H1 (cell line): ENCODE measurements around the gene CACNA1C. TPM values are rescaled to one million over a fixed set of nuclear protein-coding genes. Genes with fewer than 3 reads are reported as not detected.

Experiments used
- CTCF ChIA-PET: fragments of 300-600 bp; sonication (Branson Sonifier 250); formaldehyde crosslinking; loops from one replicate; lab custom pipeline; 2021; ENCODE audit not compliant: partially characterized antibody; lab: Charles Lee
- POLR2A ChIA-PET: fragments of 300-600 bp; sonication (Branson Sonifier 250); formaldehyde crosslinking; loops from one replicate; lab custom pipeline; 2021; ENCODE audit warnings: inconsistent platforms; ENCODE audit not compliant: partially characterized antibody; lab: Charles Lee
- DNase-seq, 2 experiments: peaks; one replicate each; pipeline versions ENCODE4 v3.0.0 to v3.0.0-alpha.2; 2010 to 2022; ENCODE audit warnings: low spot score in 2 of 2, low read depth in 1 of 2, mixed read lengths in 1 of 2
- FAIRE-seq: peaks from 2 replicates; lab custom pipeline; 2011; peaks lifted over from hg19 to GRCh38; lab: Jason Lieb, UNC
- H2AFZ ChIP-seq: 2 replicates; pipeline ENCODE4 v1.8.1; 2012; ENCODE audit warnings: low read length, inconsistent platforms
- H2AK5ac ChIP-seq: 2 replicates; pipeline ENCODE4 v1.6.1; 2013; ENCODE audit warnings: low read depth, low read length
- H2BK120ac ChIP-seq: replicated peaks from 2 replicates; pipeline ENCODE3; 2013; ENCODE audit warnings: low read depth, low read length, inconsistent platforms
- H2BK12ac ChIP-seq: 2 replicates; pipeline ENCODE4 v1.6.1; 2013; ENCODE audit warnings: low read depth, low read length
- H2BK15ac ChIP-seq: 2 replicates; pipeline ENCODE4 v1.6.1; 2013; ENCODE audit warnings: low read length
- H2BK20ac ChIP-seq: 2 replicates; pipeline ENCODE4 v1.6.1; 2013; ENCODE audit warnings: low read length
- H2BK5ac ChIP-seq: 2 replicates; pipeline ENCODE4 v1.6.1; 2013; ENCODE audit warnings: low read depth, low read length
- H3K14ac ChIP-seq: 2 replicates; pipeline ENCODE4 v1.6.1; 2013; ENCODE audit warnings: inconsistent platforms; ENCODE audit not compliant: insufficient read length
- H3K18ac ChIP-seq: 2 replicates; pipeline ENCODE4 v1.6.1; 2013; ENCODE audit warnings: low read length; ENCODE audit errors: extremely low read depth
- H3K23ac ChIP-seq: 2 replicates; pipeline ENCODE4 v1.6.1; 2013; ENCODE audit warnings: inconsistent platforms; ENCODE audit not compliant: insufficient read length
- H3K23me2 ChIP-seq: 2 replicates; pipeline ENCODE4 v1.6.1; 2013; ENCODE audit warnings: low read depth, low read length
- H3K27ac ChIP-seq: 2 replicates; pipeline ENCODE4 v1.6.1; 2011; ENCODE audit warnings: low read depth, low read length, inconsistent platforms
- H3K27me3 ChIP-seq, 4 experiments: replicated peaks in 1 of 4; 1 replicate in 1 of 4; 2 replicates in 3 of 4; pipeline versions ENCODE4 v1.6.1 to v1.8.1; 2011 to 2013; ENCODE audit warnings: low read length in 3 of 4, mild to moderate bottlenecking in 3 of 4, inconsistent platforms in 2 of 4, mixed read lengths in 2 of 4, moderate library complexity in 1 of 4; ENCODE audit not compliant: control insufficient read depth in 3 of 4, insufficient read depth in 3 of 4; ENCODE audit errors: extremely low read depth in 1 of 4
- H3K36me3 ChIP-seq, 4 experiments: 2 replicates each; pipeline versions ENCODE4 v1.6.1 to v1.8.1; 2011 to 2013; ENCODE audit warnings: mild to moderate bottlenecking in 4 of 4, low read length in 3 of 4, moderate library complexity in 2 of 4, control low read depth in 1 of 4, inconsistent platforms in 1 of 4; ENCODE audit not compliant: insufficient read depth in 4 of 4, control insufficient read depth in 2 of 4
- H3K4ac ChIP-seq: replicated peaks from 2 replicates; pipeline ENCODE3; 2013; ENCODE audit warnings: low read length, low read depth, mixed read lengths, inconsistent platforms; ENCODE audit not compliant: insufficient read length
- H3K4me1 ChIP-seq, 4 experiments: replicated peaks in 1 of 4; 1 replicate in 1 of 4; 2 replicates in 3 of 4; pipeline versions ENCODE4 v1.6.1 to v1.8.1; 2011 to 2013; ENCODE audit warnings: low read length in 3 of 4, inconsistent platforms in 2 of 4, mixed read lengths in 1 of 4; ENCODE audit not compliant: insufficient read depth in 4 of 4, control insufficient read depth in 3 of 4
- H3K4me2 ChIP-seq, 2 experiments: 2 replicates each; pipeline versions ENCODE4 v1.6.1 to v1.8.1; 2011 to 2013; ENCODE audit warnings: low read depth in 2 of 2, low read length in 2 of 2, control low read depth in 1 of 2, inconsistent platforms in 1 of 2, mild to moderate bottlenecking in 1 of 2; ENCODE audit not compliant: insufficient read depth in 1 of 2
- H3K4me3 ChIP-seq, 4 experiments: fragments of 200-600, 300-600 bp in 1 of 4; sonication (generic), shearing (Covaris generic), sonication (Bioruptor Twin) in 1 of 4; 2 replicates each; pipeline versions ENCODE4 v1.5.1 to v1.8.1; 2011 to 2016; ENCODE audit warnings: low read length in 4 of 4, low read depth in 3 of 4, control low read depth in 2 of 4, inconsistent platforms in 2 of 4, mild to moderate bottlenecking in 2 of 4, mixed read lengths in 1 of 4, moderate library complexity in 1 of 4; ENCODE audit not compliant: insufficient read depth in 2 of 4; ENCODE audit errors: extremely low read depth in 1 of 4
- H3K56ac ChIP-seq: replicated peaks from 2 replicates; pipeline ENCODE3; 2013; ENCODE audit warnings: low read depth, mild to moderate bottlenecking, mixed read lengths, low read length, inconsistent platforms; ENCODE audit not compliant: insufficient read length
- H3K79me1 ChIP-seq: 2 replicates; pipeline ENCODE4 v1.6.1; 2013; ENCODE audit warnings: low read depth, low read length, control low read depth
- H3K79me2 ChIP-seq, 2 experiments: 2 replicates each; pipeline versions ENCODE4 v1.6.1 to v1.8.1; 2012 to 2013; ENCODE audit warnings: low read length in 2 of 2, mild to moderate bottlenecking in 2 of 2, inconsistent platforms in 1 of 2; ENCODE audit not compliant: insufficient read depth in 2 of 2, control insufficient read depth in 1 of 2
- H3K9ac ChIP-seq, 4 experiments: replicated peaks in 1 of 4; 1 replicate in 1 of 4; 2 replicates in 3 of 4; pipeline versions ENCODE4 v1.6.1 to v1.8.1; 2011 to 2013; ENCODE audit warnings: low read depth in 3 of 4, low read length in 3 of 4, control low read depth in 2 of 4, mild to moderate bottlenecking in 2 of 4, moderate library complexity in 2 of 4, inconsistent platforms in 1 of 4; ENCODE audit errors: extremely low read depth in 1 of 4
- H3K9me3 ChIP-seq, 2 experiments: 2 replicates each; pipeline versions ENCODE4 v1.6.1 to v1.8.1; 2012 to 2013; ENCODE audit warnings: mild to moderate bottlenecking in 2 of 2, moderate library complexity in 2 of 2, control low read depth in 1 of 2, inconsistent platforms in 1 of 2, low read depth in 1 of 2, low read length in 1 of 2, mixed read lengths in 1 of 2; ENCODE audit not compliant: insufficient read depth in 2 of 2
- H4K20me1 ChIP-seq, 2 experiments: replicated peaks in 1 of 2; 2 replicates each; pipeline versions ENCODE3 to v1.8.1; 2011 to 2013; ENCODE audit warnings: inconsistent platforms in 2 of 2, low read length in 2 of 2, mild to moderate bottlenecking in 1 of 2; ENCODE audit not compliant: insufficient read depth in 2 of 2, control insufficient read depth in 1 of 2
- H4K5ac ChIP-seq: 2 replicates; pipeline ENCODE4 v1.6.1; 2013; ENCODE audit warnings: low read length, low read depth, mixed read lengths, inconsistent platforms; ENCODE audit not compliant: insufficient read length
- H4K8ac ChIP-seq: 2 replicates; pipeline ENCODE4 v1.8.0; 2013; ENCODE audit warnings: mild to moderate bottlenecking, moderate library complexity, low read length, inconsistent platforms; ENCODE audit not compliant: insufficient read depth; ENCODE audit errors: extremely low read depth
- H4K91ac ChIP-seq: replicated peaks from 2 replicates; pipeline ENCODE3; 2013; ENCODE audit warnings: low read length, mixed read lengths, inconsistent platforms; ENCODE audit not compliant: insufficient read length
- POLR2A ChIP-seq, 2 experiments: IDR thresholded peaks; 1 replicate in 1 of 2; 2 replicates in 1 of 2; pipeline ENCODE4 v1.6.1; 2011; ENCODE audit warnings: low read depth in 2 of 2, low read length in 2 of 2, mild to moderate bottlenecking in 2 of 2; ENCODE audit errors: control extremely low read depth in 1 of 2
- SP2 ChIP-seq: IDR thresholded peaks from 2 replicates; pipeline ENCODE4 v1.6.1; 2012; ENCODE audit warnings: mild to moderate bottlenecking, low read length, inconsistent platforms
- whole genome bisulfite sequencing, 2 experiments: shearing (Covaris generic) in 1 of 2; methylation state at CpG; one replicate each; pipeline versions ENCODE4 v1.1.6 to v1.1.7; 2013 to 2015; ENCODE audit warnings: low lambda C conversion rate in 2 of 2, mixed read lengths in 2 of 2, inconsistent platforms in 1 of 2, low coverage in 1 of 2, missing lambda C conversion rate in 1 of 2; ENCODE audit not compliant: insufficient replicate concordance in 2 of 2, insufficient coverage in 1 of 2, insufficient read length in 1 of 2; ENCODE audit errors: extremely low coverage in 1 of 2, missing lambda C conversion rate in 1 of 2; 5-methylcytosine and 5-hydroxymethylcytosine counted together
- polyA plus RNA-seq, 7 experiments: library from polyadenylated mRNA; depleted of rRNA in 3 of 7; stranded (reverse) in 5 of 7; unstranded in 2 of 7; fragments of >200 nt in 5 of 7; fragments of 200-250 nt in 2 of 7; gene quantifications; 1 replicate in 5 of 7; 2 replicates in 1 of 7; 4 replicates in 1 of 7; pipeline versions ENCODE4 v1.2.1 to v1.2.3, GENCODE V29; 2011 to 2013; ENCODE audit warnings: missing spikeins in 2 of 7, mixed read lengths in 2 of 7
- total RNA-seq: library from RNA; stranded (reverse); fragmentation: NEBNext Ultra II Directional; extraction: Animal tissue kit (Norgen Biotek cat#: 25700); gene quantifications from 2 replicates; pipeline ENCODE4 v1.2.1, GENCODE V29; 2021

The CACNA1C gene
- total and polyA plus RNA-seq, 2 of the 8 experiments (the other 6 are each of a cell fraction or from before 2014, with no cell fraction given): 1.3 TPM

- H2BK5ac ChIP-seq: 0 out of 2 replicates have a peak overlapping the region, but pooled peaks have one; percentile 31
- H3K79me1 ChIP-seq: no peaks in the 10 kb centered on the region
- H3K4ac ChIP-seq: no peak overlapping the region
- no peak overlapping the region for H3K9ac ChIP-seq
- peak overlapping the region; percentile 94; the same call in 1 of the 2 replicates for H2BK12ac ChIP-seq
- no peak overlapping the region for H3K4me2 ChIP-seq
- H3K27me3 ChIP-seq: no peaks in the 10 kb centered on the region
- no peak overlapping the region for H3K4me3 ChIP-seq
- H3K14ac ChIP-seq: no peak overlapping the region
- no peak overlapping the region for H4K5ac ChIP-seq
- no peak for FAIRE-seq
- no peaks in the 10 kb centered on the region for H3K79me2 ChIP-seq
- H3K36me3 ChIP-seq: no peaks in the 10 kb centered on the region
- H3K18ac ChIP-seq: no peak overlapping the region
- POLR2A ChIA-PET: interaction anchor here (0.7 kb wide), 1 partner anchor 20 kb away, joined by 3 read pairs; no protein-coding TSS in a partner anchor
- no peak for DNase-seq
- no peak overlapping the region for H2BK120ac ChIP-seq
- H2BK15ac ChIP-seq: peak overlapping the region; percentile 90; the same call in 1 of the 2 replicates
- peak overlapping the region; percentile 62; the same call in 1 of the 2 replicates for H2BK20ac ChIP-seq
- H3K9me3 ChIP-seq: no peaks in the 10 kb centered on the region
- no peak overlapping the region for H2AFZ ChIP-seq
- H2AK5ac ChIP-seq: no peak overlapping the region
- H3K27ac ChIP-seq: no peak overlapping the region
- H3K4me1 ChIP-seq: peaks cover 3 to 12% (median 9%) of the 10 kb centered on the region in 4 experiments
- H4K91ac ChIP-seq: no peak overlapping the region
- H4K8ac ChIP-seq: no peak overlapping the region
- WGBS, 2 experiments: 79% methylated on average over 11 of the region's 11 CpGs; no CpG with 5 or more reads in 1 of the 2 experiments
- H3K23ac ChIP-seq: no peak overlapping the region
- H4K20me1 ChIP-seq: no peaks in the 10 kb centered on the region
- H3K56ac ChIP-seq: no peak overlapping the region
- H3K23me2 ChIP-seq: no peaks in the 10 kb centered on the region
- CTCF ChIA-PET: interaction anchor here (0.6 to 4.5 kb wide), 6 partner anchors 11 to 56 kb away, joined by 3 to 30 read pairs (median 4); no protein-coding TSS in a partner anchor
- no peak for TF ChIP-seq POLR2A (IDR thresholded peaks at IDR 0.05; ENCODE audit: control extremely low read depth in 1 of 2, low read depth in 2 of 2, low read length in 2 of 2)
- TF ChIP-seq SP2: no peak
These were observed 293.1 kb downstream of the CACNA1C start for GRCh38 chr12:2345902-2346301.
